GM23338 (cell line): ENCODE results near the gene COL5A2. TPM values are rescaled to one million over a fixed set of nuclear protein-coding genes. Genes with fewer than 3 reads are reported as not detected.

Experiments used
- ATAC-seq: fragments of 200-7000 bp; cut with Tn5 transposase; 3 replicates; pipeline ENCODE4 v1.9.1; 2020
- DNase-seq: peaks from one replicate; pipeline ENCODE4 v3.0.0-alpha.2; 2015; ENCODE audit warnings: low spot score
- H2AFZ ChIP-seq: fragments of 200-600 bp; sonication (generic); 2 replicates; pipeline ENCODE4 v1.8.0; 2016; ENCODE audit warnings: antibody characterized with exemption, mild to moderate bottlenecking, moderate library complexity
- H3F3A ChIP-seq: fragments of 200-600 bp; sonication (generic); replicated peaks from 2 replicates; pipeline ENCODE4 v1.8.0; 2017; ENCODE audit warnings: antibody characterized with exemption, mixed run types, low read depth
- H3K27ac ChIP-seq: fragments of 200-600 bp; sonication (generic); 2 replicates; pipeline ENCODE4 v1.6.1; 2016; ENCODE audit warnings: low read depth
- H3K27me3 ChIP-seq: fragments of 200-600 bp; sonication (generic); 2 replicates; pipeline ENCODE4 v1.8.0; 2016; ENCODE audit warnings: mild to moderate bottlenecking, mixed run types, moderate library complexity; ENCODE audit not compliant: insufficient read depth
- H3K36me3 ChIP-seq: fragments of 200-600 bp; sonication (generic); 2 replicates; pipeline ENCODE4 v1.8.0; 2016; ENCODE audit warnings: mild to moderate bottlenecking; ENCODE audit not compliant: insufficient read depth
- H3K4me1 ChIP-seq: fragments of 200-600 bp; sonication (generic); 2 replicates; pipeline ENCODE4 v1.8.0; 2016; ENCODE audit warnings: mild to moderate bottlenecking, moderate library complexity; ENCODE audit not compliant: insufficient read depth
- H3K4me2 ChIP-seq: fragments of 200-600 bp; sonication (generic); 2 replicates; pipeline ENCODE4 v1.7.1; 2017; ENCODE audit warnings: mixed run types
- H3K4me3 ChIP-seq: fragments of 200-600 bp; sonication (generic); 2 replicates; pipeline ENCODE4 v1.6.1; 2016; ENCODE audit warnings: mixed run types
- H3K79me2 ChIP-seq: fragments of 200-600 bp; sonication (generic); replicated peaks from 2 replicates; pipeline ENCODE4 v1.8.0; 2017; ENCODE audit warnings: mild to moderate bottlenecking; ENCODE audit not compliant: insufficient read depth
- H3K9me2 ChIP-seq: fragments of 200-600 bp; sonication (generic); 2 replicates; pipeline ENCODE4 v1.8.0; 2017; ENCODE audit not compliant: insufficient read depth
- H4K20me1 ChIP-seq: fragments of 200-600 bp; sonication (generic); replicated peaks from 2 replicates; pipeline ENCODE4 v1.8.0; 2017; ENCODE audit warnings: mild to moderate bottlenecking; ENCODE audit not compliant: insufficient read depth
- H3K27ac Mint-ChIP-seq: 2 replicates; pipeline ENCODE4 v1.8.0; 2020; ENCODE audit warnings: inconsistent platforms, mild to moderate bottlenecking, moderate library complexity, mixed read lengths
- H3K27me3 Mint-ChIP-seq: 3 replicates; pipeline ENCODE4 v1.8.0; 2022; ENCODE audit warnings: low read depth, mild to moderate bottlenecking, moderate library complexity, mixed read lengths, inconsistent platforms; ENCODE audit not compliant: insufficient read depth, poor library complexity
- H3K36me3 Mint-ChIP-seq: 3 replicates; pipeline ENCODE4 v1.8.0; 2021; ENCODE audit warnings: low read depth, mild to moderate bottlenecking, inconsistent platforms, moderate library complexity, mixed read lengths
- H3K4me1 Mint-ChIP-seq: 3 replicates; pipeline ENCODE4 v1.8.0; 2020; ENCODE audit warnings: mild to moderate bottlenecking, inconsistent platforms, mixed read lengths
- H3K4me3 Mint-ChIP-seq: 3 replicates; pipeline ENCODE4 v1.8.0; 2021; ENCODE audit warnings: moderate library complexity, mild to moderate bottlenecking, inconsistent platforms, mixed read lengths
- H3K9me3 Mint-ChIP-seq: 3 replicates; pipeline ENCODE4 v1.8.0; 2020; ENCODE audit warnings: moderate library complexity, mild to moderate bottlenecking, inconsistent platforms, mixed read lengths
- CREB1 ChIP-seq: fragments of 250-450 bp; sonication (Bioruptor Pico); IDR thresholded peaks from 2 replicates; pipeline ENCODE4 v1.5.0; 2020; ENCODE audit warnings: low read depth, mild to moderate bottlenecking, moderate library complexity
- CTCF ChIP-seq, 2 experiments: fragments of 200-600 bp in 1 of 2; sonication (generic) in 1 of 2; conservative IDR thresholded peaks; 2 replicates each; pipeline versions ENCODE4 v1.5.1 to v1.6.1; 2016 to 2017; ENCODE audit warnings: antibody characterized with exemption in 2 of 2, low read depth in 2 of 2, mild to moderate bottlenecking in 2 of 2, moderate library complexity in 1 of 2
- EZH2phosphoT487 ChIP-seq: fragments of 200-600 bp; sonication (generic); IDR thresholded peaks from one replicate; pipeline ENCODE4 v1.8.1; 2018; ENCODE audit warnings: antibody characterized with exemption; ENCODE audit not compliant: unreplicated experiment
- JUNB ChIP-seq: IDR thresholded peaks from one replicate; pipeline ENCODE4 v1.6.1; 2016; ENCODE audit warnings: antibody characterized with exemption; ENCODE audit not compliant: unreplicated experiment
- NANOG ChIP-seq: IDR thresholded peaks from 2 replicates; pipeline ENCODE4 v1.6.1; 2016; ENCODE audit warnings: antibody characterized with exemption, borderline replicate concordance
- POLR2AphosphoS5 ChIP-seq: IDR thresholded peaks from 2 replicates; pipeline ENCODE4 v1.6.1; 2016; ENCODE audit warnings: antibody characterized with exemption, low read depth
- STAT1 ChIP-seq: IDR thresholded peaks from one replicate; pipeline ENCODE4 v1.6.1; 2016; ENCODE audit warnings: antibody characterized with exemption; ENCODE audit not compliant: unreplicated experiment
- ZNF114 ChIP-seq: fragments of 250-450 bp; sonication (Bioruptor Pico); IDR thresholded peaks from 2 replicates; pipeline ENCODE4 v1.5.0; 2020; ENCODE audit warnings: mild to moderate bottlenecking, moderate library complexity
- polyA plus RNA-seq: library from polyadenylated mRNA; unstranded; fragments of >200 nt; fragmentation: Nextera tagmentation; extraction: Ambion mirVana; gene quantifications from 2 replicates; pipeline ENCODE4 v1.2.1, GENCODE V29; 2016
- total RNA-seq: library from RNA; depleted of rRNA; stranded (reverse); fragments of >200 nt; shearing (Covaris generic); gene quantifications from 2 replicates; pipeline ENCODE4 v1.2.3, GENCODE V29; 2014
- TF ChIP-seq, protein P1 (sequence below): IDR thresholded peaks from 2 replicates; pipeline ENCODE4 v1.6.1; 2016; ENCODE audit warnings: antibody characterized with exemption

Gene COL5A2
- total and polyA plus RNA-seq, 2 experiments from 2014 or later, result 6.7 to 19.7 TPM

GRCh38 chr2:189161894-189162293, 17.7 kb downstream of the COL5A2 start:
- Histone ChIP-seq H4K20me1 (no peaks in the 10 kb centered on the region), H3K79me2 (no peaks in the 10 kb centered on the region), H2AFZ (no peak overlapping the region), H3K4me2 (no peak overlapping the region; the same call in 1 of the 2 replicates), H3K9me2 (no peaks in the 10 kb centered on the region), H3K27me3 (no peaks in the 10 kb centered on the region), H3K4me3 (no peak overlapping the region), H3K36me3 (no peaks in the 10 kb centered on the region), H3F3A (no peaks in the 10 kb centered on the region), H3K27ac (no peak overlapping the region), H3K4me1 (peaks cover 41% of the 10 kb centered on the region)
- TF ChIP-seq EZH2phosphoT487 (no peak), STAT1 (no peak), CTCF (conservative IDR thresholded peaks at IDR 0.05; ENCODE audit: low read depth in 2 of 2) (no peak), ZNF114 (CRISPR knock-in tag) (no peak), CREB1 (CRISPR knock-in tag) (no peak)
- TF ChIP-seq, protein P1, sequence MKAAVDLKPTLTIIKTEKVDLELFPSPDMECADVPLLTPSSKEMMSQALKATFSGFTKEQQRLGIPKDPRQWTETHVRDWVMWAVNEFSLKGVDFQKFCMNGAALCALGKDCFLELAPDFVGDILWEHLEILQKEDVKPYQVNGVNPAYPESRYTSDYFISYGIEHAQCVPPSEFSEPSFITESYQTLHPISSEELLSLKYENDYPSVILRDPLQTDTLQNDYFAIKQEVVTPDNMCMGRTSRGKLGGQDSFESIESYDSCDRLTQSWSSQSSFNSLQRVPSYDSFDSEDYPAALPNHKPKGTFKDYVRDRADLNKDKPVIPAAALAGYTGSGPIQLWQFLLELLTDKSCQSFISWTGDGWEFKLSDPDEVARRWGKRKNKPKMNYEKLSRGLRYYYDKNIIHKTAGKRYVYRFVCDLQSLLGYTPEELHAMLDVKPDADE, result no peak
- DNase-seq (peak; percentile 46), ATAC-seq (peak; percentile 99)
- Mint-ChIP-seq H3K27me3 (peaks cover 2% of the 10 kb centered on the region), H3K4me3 (no peak overlapping the region), H3K27ac (no peak overlapping the region; the same call in 1 of the 2 replicates), H3K36me3 (no peaks in the 10 kb centered on the region), H3K4me1 (peaks cover 45% of the 10 kb centered on the region), H3K9me3 (no peaks in the 10 kb centered on the region)

DNA sequence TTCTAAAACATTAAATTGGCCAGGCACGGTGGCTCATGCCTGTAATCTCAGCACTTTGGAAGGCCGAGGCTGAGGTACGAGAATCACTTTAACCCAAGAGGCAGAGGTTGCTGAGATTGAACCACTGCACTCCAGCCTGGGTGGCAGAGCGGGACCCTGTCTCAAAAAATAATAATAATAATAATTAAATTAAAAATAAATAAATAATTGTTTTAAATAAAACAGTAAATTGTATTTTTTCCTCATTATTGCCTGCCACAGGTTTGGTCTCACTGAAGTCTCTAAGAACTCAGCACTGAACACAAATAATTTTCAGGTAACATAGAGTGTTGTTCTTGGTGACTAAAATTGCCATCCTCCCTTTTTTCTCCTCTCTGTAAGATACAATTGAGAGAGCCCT, 19.8 kb downstream of the COL5A2 start:
- Mint-ChIP-seq H3K4me3 (no peak overlapping the region), H3K4me1 (peaks cover 28% of the 10 kb centered on the region), H3K27me3 (peaks cover 2% of the 10 kb centered on the region), H3K36me3 (no peaks in the 10 kb centered on the region), H3K27ac (no peak overlapping the region), H3K9me3 (no peaks in the 10 kb centered on the region)
- H3K27ac ChIP-seq, result no peak overlapping the region
- no peaks in the 10 kb centered on the region for H4K20me1 ChIP-seq
- H3K9me2 ChIP-seq, result no peaks in the 10 kb centered on the region
- H3K4me3 ChIP-seq, result no peak overlapping the region
- H3K4me1 ChIP-seq, result peaks cover 32% of the 10 kb centered on the region
- TF ChIP-seq CREB1 (CRISPR knock-in tag) (no peak), ZNF114 (CRISPR knock-in tag) (no peak), JUNB (no peak), NANOG (no peak), POLR2AphosphoS5 (no peak), STAT1 (no peak)
- TF ChIP-seq, protein P1, result no peak
- H3K36me3 ChIP-seq, result no peaks in the 10 kb centered on the region
- ATAC-seq (no peak), DNase-seq (no peak)
- no peak overlapping the region for H2AFZ ChIP-seq
- H3K27me3 ChIP-seq, result no peaks in the 10 kb centered on the region
- no peaks in the 10 kb centered on the region for H3K79me2 ChIP-seq
- H3F3A ChIP-seq, result no peaks in the 10 kb centered on the region
- H3K4me2 ChIP-seq, result no peak overlapping the region
